Stomach (tissue), 9 donors: ENCODE data around the gene PPP1R12A. TPM values are rescaled to one million over a fixed set of nuclear protein-coding genes. Genes with fewer than 3 reads are reported as not detected.

Experiments
- DNase-seq, 2 donors: peaks; one replicate each; pipeline versions ENCODE4 v3.0.0 to v3.0.0-alpha.2; 2013 to 2019
- H3K27ac ChIP-seq, 5 donors: fragments of 200-600 bp in 4 of 5; sonication (generic) in 4 of 5; one replicate each; pipeline ENCODE4 v1.5.1; 2013 to 2019; ENCODE audit warnings: mild to moderate bottlenecking in 1 of 5, moderate library complexity in 1 of 5
- H3K27me3 ChIP-seq, 3 donors: fragments of 200-600 bp; sonication (generic); one replicate each; pipeline ENCODE4 v1.5.1; 2017 to 2019; ENCODE audit warnings: mixed run types in 1 of 3
- H3K36me3 ChIP-seq, 4 donors: fragments of 200-600 bp; sonication (generic); 1 replicate in 3 of 4; 2 replicates in 1 of 4; pipeline ENCODE4 v1.5.1; 2016 to 2019
- H3K4me1 ChIP-seq, 4 donors: fragments of 200-600 bp; sonication (generic); one replicate each; pipeline ENCODE4 v1.5.1; 2016 to 2019
- H3K4me3 ChIP-seq, 4 donors: fragments of 200-600 bp; sonication (generic) in 3 of 4; one replicate each; pipeline ENCODE4 v1.5.1; 2016 to 2019; ENCODE audit warnings: mild to moderate bottlenecking in 1 of 4
- H3K9me3 ChIP-seq, 4 donors: fragments of 200-600 bp; sonication (generic); one replicate each; pipeline ENCODE4 v1.5.1; 2016 to 2019
- CTCF ChIP-seq, 7 experiments: fragments of 450-650 bp in 4 of 7; fragments of 200-600 bp in 3 of 7; sonication (generic) in 3 of 7; IDR thresholded peaks; one replicate each; pipeline ENCODE4 v1.5.1; 2016 to 2019; ENCODE audit warnings: antibody characterized with exemption in 7 of 7, control low read depth in 2 of 7, mild to moderate bottlenecking in 1 of 7
- EP300 ChIP-seq: sonication (generic); formaldehyde crosslinking; IDR thresholded peaks from one replicate; pipeline ENCODE4 v1.6.1; 2017; ENCODE audit warnings: antibody characterized with exemption
- POLR2A ChIP-seq, 4 donors: fragments of 450-650 bp; IDR thresholded peaks; one replicate each; pipeline ENCODE4 v1.6.1; 2016; ENCODE audit warnings: antibody characterized with exemption in 4 of 4, control low read depth in 2 of 4, mild to moderate bottlenecking in 1 of 4, moderate library complexity in 1 of 4
- POLR2AphosphoS5 ChIP-seq, 3 donors: sonication (generic); formaldehyde crosslinking; IDR thresholded peaks; one replicate each; pipeline ENCODE4 v1.6.1; 2016; ENCODE audit warnings: antibody characterized with exemption in 3 of 3
- WGBS, 5 donors: extraction: QIAGEN DNeasy Blood & Tissue Kit in 3 of 5; methylation state at CpG; one replicate each; pipeline versions ENCODE4 v1.1.5 to v1.1.7; 2013 to 2018; 5-methylcytosine and 5-hydroxymethylcytosine counted together
- intact Hi-C: fragments of 100-400 bp; cut with DNase I; formaldehyde crosslinking; loops from one replicate; pipeline ENCODE4 v1.15.1; 2023; ENCODE audit warnings: low total_unique reads
- polyA plus RNA-seq, 3 donors: library from polyadenylated mRNA; stranded (reverse); fragments of 200-250 nt; gene quantifications; one replicate each; pipeline ENCODE4 v1.2.3, GENCODE V29; 2013
- total RNA-seq, 5 donors: library from RNA; depleted of rRNA; stranded (reverse); fragments of >200 nt; gene quantifications; one replicate each; pipeline versions ENCODE4 v1.1.0 to v1.2.3, GENCODE V29; 2014 to 2016
- donor health status: healthy with polysubstance abuse.
- donor health status: Bipolar disorder and iron deficiency.
- donor health status: healthy.

PPP1R12A gene
- total and polyA plus RNA-seq, 8 donors = 7.5 to 425 (median 112) TPM

GRCh38 chr12:79955561-79955960, 20.7 kb upstream of the PPP1R12A start:
- WGBS, 5 donors = 81 to 95% (median 88%) methylated on average over 2 to 3 of the region's 3 CpGs
- Histone ChIP-seq H3K36me3 (no peaks in the 10 kb centered on the region), H3K27ac (no peak overlapping the region), H3K27me3 (no peaks in the 10 kb centered on the region), H3K4me3 (no peak overlapping the region), H3K4me1 (no peaks in the 10 kb centered on the region), H3K9me3 (peaks cover 0 to 15% (median 4%) of the 10 kb centered on the region in 4 donors)
- DNase-seq = no peak
- TF ChIP-seq EP300 = no peak
- TF ChIP-seq POLR2AphosphoS5 (IDR thresholded peaks at IDR 0.05) = no peak
- no peak for TF ChIP-seq POLR2A (IDR thresholded peaks at IDR 0.05)
- no peak for TF ChIP-seq CTCF (IDR thresholded peaks at IDR 0.05)
- intact Hi-C loops = no loop called here

GRCh38 chr12:79954037-79954610, 19.2 kb upstream of the PPP1R12A start:
- 37 to 56% (median 48%) methylated on average over 2 of the region's 2 CpGs for WGBS, 5 donors
- Histone ChIP-seq H3K9me3 (peaks cover 0 to 15% (median 4%) of the 10 kb centered on the region in 4 donors), H3K4me1 (no peaks in the 10 kb centered on the region), H3K36me3 (no peaks in the 10 kb centered on the region), H3K27me3 (no peaks in the 10 kb centered on the region), H3K4me3 (no peak overlapping the region), H3K27ac (no peak overlapping the region)
- DNase-seq = no peak
- TF ChIP-seq CTCF (IDR thresholded peaks at IDR 0.05) (no peak), POLR2AphosphoS5 (IDR thresholded peaks at IDR 0.05) (no peak), EP300 (no peak), POLR2A (IDR thresholded peaks at IDR 0.05) (no peak)
- intact Hi-C loops = no loop called here

- Histone ChIP-seq H3K27me3 (no peaks in the 10 kb centered on the region), H3K36me3 (no peaks in the 10 kb centered on the region), H3K27ac (no peak overlapping the region), H3K4me3 (no peak overlapping the region), H3K4me1 (peaks cover 0 to 7% (median 0%) of the 10 kb centered on the region in 4 donors), H3K9me3 (no peaks in the 10 kb centered on the region)
- TF ChIP-seq POLR2AphosphoS5 (IDR thresholded peaks at IDR 0.05) (no peak), EP300 (no peak), POLR2A (IDR thresholded peaks at IDR 0.05) (no peak), CTCF (IDR thresholded peaks at IDR 0.05) (no peak)
- 83 to 93% (median 89%) methylated on average over 1 of the region's 1 CpG for WGBS, 5 donors
- no peak for DNase-seq
- intact Hi-C loops = no loop called here
Measured at GRCh38 chr12:79949098-79949497, 14.2 kb upstream of the PPP1R12A start.

GRCh38 chr12:79945433-79945832, 10.5 kb upstream of the PPP1R12A start:
- DNase-seq = no peak
- no peak overlapping the region for H3K27ac ChIP-seq
- peaks cover 0 to 7% (median 0%) of the 10 kb centered on the region in 4 donors for H3K4me1 ChIP-seq
- 25 to 43% (median 36%) methylated on average over 4 of the region's 4 CpGs for WGBS, 5 donors
- H3K36me3 ChIP-seq = no peaks in the 10 kb centered on the region
- H3K9me3 ChIP-seq = no peaks in the 10 kb centered on the region
- no peak overlapping the region for H3K4me3 ChIP-seq
- intact Hi-C loops = no loop called here
- no peak for TF ChIP-seq EP300
- TF ChIP-seq POLR2AphosphoS5 (IDR thresholded peaks at IDR 0.05) = no peak
- TF ChIP-seq POLR2A (IDR thresholded peaks at IDR 0.05) = no peak
- no peak for TF ChIP-seq CTCF (IDR thresholded peaks at IDR 0.05)
- no peaks in the 10 kb centered on the region for H3K27me3 ChIP-seq
